Effector CD8-positive, alpha-beta T cell (primary cell): ENCODE data around the gene GID8.

Experiments
- DNase-seq: peaks from one replicate; lab custom pipeline; 2025; lab: John Stamatoyannopoulos, UW

GID8 gene

DNA sequence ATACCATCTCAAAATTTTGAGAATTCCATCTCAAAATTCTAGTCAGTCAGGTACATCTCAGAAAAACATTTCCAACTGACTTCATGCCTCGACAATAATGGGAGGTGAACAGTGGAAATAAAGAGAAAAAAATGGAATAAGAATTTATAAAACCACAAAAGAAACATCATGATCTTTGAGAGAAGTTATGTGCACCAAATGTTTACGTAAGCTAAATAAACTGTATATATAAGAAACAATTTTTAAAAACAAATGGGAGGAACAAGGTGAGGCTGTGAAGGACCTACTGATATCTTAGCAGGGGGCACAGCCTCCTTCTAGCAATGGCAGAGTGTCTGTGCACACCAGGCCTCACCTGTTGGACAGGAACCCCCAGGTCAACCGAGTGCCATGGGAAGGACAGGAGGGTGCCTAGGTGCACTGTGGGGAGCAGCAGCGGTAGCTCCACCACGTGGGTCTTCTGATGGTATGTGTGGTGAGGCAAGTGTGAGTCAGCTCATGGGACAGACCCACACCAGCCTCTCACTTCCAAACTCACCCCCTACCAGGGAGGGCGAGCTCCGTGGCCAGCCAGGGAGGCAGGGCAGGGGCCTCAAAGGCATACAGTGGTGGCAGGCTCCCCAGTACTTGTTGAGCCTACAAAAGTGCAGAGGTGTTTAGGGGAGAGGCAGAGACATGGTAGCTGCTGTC, 34.9 kb upstream of the GID8 start:
- no peak for DNase-seq

DNA sequence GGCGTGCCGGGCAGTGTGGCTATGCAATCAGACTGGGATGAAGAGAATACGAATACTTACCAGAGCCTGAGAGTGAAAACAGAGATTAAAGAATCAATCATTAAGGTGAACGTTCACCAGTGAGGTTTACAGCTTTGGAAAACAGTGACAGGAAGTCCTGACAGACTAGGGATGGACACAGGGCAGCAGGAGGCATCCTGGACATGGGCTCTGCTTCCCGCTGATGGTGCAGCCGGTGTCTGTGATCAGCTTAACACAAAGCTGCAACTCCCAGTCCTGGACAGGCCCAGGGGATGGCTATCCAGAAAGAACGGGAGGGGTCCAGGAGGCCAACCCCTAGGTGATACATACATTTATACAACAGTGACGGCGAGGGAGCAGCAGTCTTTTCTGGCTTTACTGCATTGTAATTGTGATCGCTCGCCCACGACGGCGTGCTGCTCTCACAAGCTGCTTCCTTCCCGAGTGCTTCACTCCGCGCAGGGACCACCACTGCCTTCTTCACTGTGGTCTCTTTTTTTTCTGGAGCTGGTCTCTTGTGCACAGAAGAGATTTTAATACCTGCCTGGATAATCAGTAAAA, 32.3 kb upstream of the GID8 start:
- DNase-seq, result no peak

DNA sequence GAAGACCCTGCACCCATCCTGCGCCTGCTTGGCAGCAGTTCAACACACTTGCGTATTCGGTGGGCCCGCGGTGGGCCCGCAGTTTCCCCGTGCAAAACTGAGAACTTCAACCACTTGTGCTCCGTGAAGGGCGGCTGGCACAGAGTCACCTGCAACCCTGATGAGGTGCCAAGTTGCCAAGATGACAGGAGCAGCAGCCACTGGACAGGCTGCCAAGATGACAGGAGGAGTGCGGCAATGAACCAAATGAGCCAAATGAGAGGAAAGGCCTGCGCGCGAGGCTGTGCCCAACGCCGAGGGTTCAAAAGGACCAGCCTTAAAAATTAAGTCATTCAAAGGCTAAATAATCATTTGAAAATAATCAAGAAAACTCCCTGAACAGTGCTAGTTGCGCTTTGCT, 31.7 kb upstream of the GID8 start:
- DNase-seq, result no peak

DNA sequence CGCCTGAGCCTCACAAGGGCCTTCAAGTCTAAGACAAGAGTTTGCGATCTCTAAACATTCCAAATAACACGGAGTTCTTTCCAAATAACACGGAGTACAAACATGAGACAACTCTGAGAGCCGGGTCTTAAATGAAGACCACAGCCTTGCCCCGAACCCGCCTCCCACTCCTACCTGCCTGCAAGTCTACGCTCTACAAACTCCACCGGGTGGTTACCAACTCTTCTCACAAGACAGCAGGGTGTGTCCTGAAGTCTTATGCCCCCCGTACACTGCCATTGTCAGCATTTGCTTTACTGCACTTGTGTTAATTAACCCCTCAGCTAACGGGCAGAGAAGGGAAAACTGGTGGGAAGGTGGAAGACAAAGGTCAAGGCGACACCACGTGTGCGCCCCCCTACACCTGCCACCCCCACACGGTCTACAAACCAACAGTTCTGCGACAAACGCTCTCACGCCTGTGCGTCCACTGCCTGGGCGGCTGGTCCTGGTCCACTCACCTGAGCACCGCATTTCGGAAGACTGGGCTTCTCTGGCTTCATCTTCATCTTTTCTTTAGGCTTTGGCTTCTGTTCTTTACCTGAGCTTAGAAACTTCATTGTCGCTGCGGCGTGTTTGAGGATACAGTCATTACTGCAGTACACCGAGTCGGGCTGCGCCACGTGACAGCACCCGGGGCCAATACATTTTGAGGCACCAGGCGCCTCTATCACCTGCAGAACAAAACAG, 31.1 kb upstream of the GID8 start:
- DNase-seq, result no peak

DNA sequence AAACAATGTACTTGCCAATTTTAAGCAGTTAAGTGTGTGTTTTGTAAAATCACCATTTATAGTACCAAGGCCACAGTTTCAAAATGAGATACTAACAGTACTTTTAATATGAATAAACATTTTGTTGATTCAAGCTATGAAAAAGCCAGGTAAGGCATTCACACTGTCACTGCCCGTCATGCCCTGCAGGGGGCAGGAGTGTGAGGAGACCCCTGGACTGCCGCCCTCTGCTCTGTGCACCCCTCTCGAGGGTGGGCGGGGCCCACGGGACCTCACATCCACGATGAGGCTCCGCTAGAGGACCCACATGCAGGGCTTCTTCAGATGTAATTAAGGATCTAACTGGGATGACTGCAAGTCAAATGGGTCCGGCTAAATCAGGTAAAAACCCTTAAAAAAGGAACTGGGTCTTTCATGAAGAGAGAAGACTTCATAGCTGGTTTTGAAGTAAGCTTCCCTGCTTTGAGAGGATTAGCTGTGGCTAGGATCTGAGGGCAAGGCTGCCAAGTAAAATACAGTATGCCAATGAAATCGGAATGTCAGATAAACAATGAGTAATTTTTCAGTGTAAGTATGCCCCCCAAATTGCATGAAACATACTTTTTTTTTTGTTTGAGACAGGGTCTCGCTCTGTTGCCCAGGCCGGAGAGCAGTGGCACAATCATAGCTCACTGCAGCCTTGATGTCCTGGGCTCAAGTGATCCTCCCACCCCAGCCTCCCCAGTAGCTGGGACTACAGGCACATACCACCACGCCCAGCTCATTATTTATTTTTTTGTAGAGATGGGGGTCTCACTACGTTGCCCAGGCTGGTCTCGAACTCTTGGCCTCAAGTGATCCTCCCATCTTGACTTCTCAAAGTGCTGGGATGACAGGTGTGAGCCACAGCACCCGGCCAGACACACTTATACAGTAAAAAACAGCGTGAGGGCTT, 30.3 kb upstream of the GID8 start:
- DNase-seq, result peak; percentile 45

DNA sequence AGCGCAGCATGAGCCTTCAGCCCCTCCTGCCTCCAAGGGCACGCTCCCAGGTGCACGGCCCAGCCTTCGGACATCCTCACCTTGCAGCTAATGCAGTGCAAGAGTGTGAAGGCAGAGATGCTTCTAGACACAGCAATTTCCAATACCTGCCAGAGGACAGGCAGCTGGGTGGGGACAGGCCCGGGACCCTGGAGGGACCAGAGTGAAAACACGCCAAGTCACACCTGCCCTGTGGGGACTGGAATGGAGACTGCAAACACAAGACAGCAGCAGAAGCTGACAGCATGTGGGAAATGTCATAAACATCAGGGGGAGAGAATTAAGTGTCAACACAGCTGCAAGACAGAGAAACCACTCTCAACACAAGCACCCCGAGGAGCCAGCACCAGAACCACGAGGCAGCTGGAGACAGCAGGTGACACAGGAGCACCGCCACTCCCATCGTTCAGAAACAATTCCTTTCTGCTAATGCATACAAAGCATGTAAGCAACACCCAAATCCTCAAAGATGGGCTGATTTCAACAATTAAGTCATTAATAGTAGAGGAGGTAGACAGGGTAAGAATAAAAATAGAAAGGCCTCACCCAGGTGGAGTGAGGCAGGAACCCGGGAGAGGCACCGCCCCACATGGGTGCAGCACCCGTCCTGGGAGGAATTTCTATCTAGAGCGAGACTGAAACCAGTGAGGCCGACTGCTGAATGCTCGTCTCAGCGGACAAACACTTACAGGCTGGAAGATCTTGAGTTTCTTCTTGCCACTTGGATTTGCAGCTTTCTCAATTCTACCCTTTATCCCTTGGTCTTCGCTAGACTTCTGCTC, 28.8 kb upstream of the GID8 start:
- DNase-seq, result no peak

DNA sequence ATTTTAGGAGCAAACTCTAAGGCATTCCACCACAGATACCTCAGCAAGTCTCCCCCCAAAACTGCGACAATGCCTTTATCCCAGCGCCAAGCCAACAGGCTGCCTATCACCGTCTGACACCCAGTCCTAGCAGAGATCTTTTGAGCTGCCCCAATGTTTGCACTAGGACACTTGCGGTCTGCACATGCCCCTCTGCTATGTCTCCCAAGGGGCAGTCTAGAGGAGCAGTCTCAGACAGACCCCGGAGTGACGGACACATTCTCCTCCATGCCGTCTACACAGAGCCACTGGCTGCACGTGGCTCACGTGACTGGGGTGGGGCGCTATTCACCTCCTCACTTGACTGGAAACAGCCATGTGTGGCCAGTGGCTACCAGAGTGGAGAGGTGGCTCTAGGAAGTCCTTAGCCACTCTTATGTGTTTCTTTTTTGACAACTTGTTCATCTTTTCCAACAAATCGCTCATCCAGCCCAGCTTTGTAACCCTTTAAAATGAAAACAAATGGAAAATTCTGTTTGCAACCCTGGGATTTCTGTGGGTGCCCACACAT, 27.7 kb upstream of the GID8 start:
- DNase-seq, result no peak

DNA sequence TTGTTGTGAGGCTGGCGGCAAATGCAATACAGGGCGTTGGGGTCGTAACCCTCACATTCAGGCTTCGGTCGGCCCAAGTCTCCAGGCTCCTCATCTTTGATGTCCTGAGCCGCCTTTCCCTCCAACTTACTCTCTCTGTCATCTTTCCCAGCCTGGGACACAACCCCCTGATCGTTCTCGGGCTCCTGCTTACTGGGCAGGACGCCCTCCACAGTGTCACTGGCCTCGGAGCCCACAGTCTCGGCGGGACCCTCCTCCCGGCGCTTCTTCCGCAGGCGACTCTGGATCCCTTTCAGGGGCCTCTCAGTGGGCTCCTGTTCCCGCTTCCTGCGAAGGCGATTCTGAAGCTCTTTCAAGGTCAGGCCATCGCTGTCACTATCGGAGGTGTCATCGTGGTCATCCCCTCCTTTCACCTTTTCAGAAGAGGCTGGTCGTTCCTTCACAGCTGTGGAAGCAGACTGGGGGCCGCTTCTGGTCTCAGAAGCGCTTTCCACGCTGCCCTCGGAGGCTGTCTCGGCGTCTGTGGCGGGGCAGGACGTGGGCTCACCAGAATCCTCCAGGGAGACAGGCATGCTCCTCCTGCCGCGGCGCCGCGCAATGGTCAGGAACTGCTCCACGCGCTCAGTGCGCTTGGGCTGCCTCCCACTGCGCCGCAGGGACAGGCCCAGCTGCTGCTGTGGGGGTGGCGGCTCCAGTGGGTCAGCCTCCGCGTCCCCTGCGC, 27.0 kb upstream of the GID8 start:
- no peak for DNase-seq

DNA sequence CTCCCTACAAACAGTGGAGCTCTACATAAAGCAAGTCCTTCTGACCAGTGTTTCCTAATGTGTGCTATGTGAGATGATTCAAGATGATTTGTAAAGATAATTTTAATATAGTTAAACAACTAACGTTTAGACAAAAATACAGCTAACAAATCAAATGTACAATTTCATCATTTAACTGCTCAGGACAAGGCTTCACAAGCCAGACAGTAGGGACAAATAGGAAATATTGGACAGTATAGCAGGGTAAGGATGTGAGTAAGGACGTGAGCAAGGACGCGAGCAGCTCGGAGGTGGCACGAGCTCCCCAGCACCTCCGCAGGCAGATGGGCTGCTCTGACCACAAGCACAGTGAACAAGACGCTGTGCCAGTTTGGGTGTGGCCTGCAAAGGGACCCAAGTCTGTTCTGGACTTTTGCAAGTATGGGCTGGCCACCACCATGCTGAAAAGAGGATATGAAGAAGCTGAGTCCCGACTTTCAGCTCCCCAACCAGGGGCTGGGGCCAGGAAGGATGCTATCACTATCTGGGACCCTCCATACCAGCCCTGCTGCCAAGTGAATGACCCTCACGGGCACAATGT, 26.2 kb upstream of the GID8 start:
- DNase-seq, result no peak

DNA sequence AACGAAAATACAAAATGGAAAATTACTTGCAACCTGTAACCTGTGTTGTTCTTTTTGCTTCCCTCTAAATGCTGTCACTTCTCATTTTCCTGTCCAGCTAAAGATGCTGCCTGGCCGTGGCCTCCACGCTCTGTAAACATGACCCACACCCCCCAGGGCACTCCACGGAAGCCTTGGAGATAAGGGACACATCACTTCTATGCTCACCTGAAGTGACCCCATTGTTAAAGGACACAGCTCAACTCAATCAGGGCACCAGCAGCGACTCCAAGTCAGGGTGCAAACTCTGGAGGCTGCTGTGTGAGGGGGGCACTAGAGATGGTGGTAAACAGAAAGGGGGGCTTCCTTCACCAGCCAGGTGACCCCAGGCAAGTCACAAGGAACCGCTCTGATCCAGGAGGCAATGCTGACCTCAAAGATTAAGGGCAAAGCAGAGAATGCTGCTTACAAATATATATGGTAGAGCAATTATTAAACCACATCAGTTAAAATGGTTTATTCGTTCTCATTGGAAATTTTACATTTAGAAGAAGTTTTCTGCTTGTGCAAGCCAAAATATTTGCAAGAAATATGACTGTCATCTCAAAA, 24.8 kb upstream of the GID8 start:
- no peak for DNase-seq

DNA sequence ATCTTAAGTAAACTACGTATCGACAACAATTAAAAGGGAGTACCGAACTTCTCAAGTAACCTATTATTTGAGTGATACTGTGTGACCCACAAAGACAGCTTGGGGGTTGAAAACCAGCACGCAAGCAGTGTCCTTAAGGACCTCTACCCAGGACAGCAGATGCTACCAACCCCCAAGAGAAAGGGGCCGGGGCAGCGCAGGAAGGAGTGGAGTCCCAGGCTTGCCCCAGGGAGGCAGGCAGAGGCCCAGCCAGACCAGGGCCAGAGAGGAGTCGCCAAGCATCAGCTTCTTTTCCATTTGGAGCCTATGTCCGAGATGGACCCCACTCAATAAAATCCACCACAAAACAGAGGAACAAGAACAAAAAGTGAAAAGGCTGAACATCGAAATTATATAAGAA, 23.5 kb upstream of the GID8 start:
- DNase-seq, result no peak

DNA sequence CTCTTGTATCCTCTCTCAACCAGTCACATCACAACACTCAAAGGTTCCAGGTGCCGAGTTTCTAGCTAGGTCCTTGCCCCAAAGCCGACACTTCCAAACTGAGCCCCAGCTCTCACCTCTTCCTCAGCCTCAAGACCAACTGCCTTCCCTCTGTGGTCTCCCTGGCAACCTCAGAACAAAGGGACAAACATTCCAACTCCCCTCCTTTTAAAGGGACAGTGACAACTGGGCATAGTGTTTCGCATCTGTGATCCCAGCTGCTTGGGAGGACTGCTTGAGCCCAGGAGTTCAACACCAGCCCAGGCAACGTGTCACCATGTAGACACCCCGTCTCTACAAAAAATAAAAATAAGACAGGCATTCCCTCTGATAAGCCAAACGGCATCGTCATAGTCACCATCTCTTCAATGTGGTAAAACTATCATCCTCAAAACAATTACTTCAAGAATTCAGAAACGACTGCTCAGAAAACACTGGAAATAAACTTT, 22.9 kb upstream of the GID8 start:
- DNase-seq, result peak; percentile 24

DNA sequence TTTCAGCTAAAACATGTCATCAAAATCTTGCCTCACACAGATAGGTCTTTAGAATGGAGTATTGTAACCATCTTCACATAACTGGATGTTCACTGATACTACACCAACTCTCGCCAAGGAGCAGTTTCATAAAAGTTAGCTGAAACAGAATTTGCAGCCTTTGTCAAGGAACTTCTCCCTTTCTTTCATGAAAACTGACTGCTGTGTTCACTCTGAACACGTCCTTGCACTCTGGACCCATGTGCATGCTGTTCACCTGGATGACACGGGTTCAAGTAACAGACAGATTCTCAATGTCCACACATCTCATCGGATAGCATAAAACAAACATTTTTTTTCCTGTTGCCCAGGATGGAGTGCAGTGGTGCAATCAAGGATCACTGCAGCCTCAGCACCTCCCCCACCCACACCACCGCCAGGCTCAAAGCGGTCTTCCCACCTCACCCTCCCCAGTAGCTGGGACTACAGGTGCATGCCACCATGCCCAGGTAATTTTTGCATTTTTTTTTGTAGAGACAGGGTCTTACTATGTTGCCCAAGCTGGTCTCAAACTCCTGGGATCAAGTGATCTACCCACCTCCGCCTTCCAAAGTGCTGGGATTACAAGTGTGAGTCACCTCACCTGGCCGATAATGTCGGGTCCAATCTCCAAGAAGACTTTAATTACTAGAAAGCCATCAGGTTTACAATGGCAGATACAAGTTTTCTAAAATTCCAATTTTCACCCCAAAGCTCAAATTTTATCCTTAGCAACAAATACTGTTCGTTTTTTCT, 21.1 kb upstream of the GID8 start:
- DNase-seq, result no peak

DNA sequence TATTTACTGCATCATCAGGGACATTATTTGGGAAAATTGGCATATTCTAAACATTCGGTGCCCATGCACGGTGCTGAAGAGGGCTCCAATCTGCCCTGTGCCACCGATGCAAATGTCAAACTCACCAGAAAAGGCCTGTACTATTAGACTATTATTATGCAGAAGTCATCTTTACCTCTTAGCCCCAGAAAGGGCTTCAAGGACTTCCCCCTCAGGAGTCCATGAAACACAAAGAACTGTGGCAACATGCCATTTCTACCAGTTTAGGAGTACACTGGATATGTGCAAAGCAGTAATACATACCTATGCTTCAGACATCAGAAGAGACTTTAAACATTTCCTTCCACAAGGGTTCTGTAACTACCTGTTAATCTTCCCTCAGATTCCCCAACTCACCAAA, 20.2 kb upstream of the GID8 start:
- DNase-seq, result no peak

DNA sequence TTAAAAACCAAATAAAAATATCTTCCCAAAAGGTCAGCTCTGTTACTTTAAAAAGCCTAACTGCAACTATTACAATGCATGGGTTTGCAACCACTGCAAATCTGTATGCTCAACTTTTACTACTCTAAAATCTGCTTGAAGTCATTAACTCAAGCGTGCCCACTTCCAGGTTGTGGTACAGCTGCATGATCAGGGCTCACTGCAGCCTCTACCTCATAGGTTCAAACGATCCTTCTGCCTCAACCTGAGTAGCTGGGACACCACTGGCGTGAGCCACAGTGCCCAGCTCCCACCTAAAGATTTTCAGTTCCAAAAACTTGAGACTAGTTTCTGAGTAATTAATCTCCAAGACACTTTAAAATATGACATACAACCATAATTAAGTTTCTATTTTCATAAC, 19.8 kb upstream of the GID8 start:
- no peak for DNase-seq

DNA sequence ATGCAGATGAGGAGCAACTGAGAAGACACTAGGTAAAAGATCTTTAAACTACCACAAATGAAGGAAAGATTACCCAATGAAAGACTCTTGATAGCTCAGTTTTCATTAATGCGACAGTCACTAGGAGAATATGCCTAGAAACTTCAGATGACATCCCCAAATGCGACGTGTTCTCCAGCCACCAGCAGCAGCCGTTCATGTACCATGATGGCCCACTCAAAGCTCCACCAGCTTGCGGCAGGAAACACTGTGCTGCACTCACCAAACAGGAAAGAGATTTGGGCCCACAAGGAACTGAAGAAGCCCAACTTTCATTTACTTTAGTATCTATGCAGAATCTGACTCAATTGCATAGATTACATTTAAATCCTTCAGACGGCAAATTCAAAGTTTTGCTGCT, 19.1 kb upstream of the GID8 start:
- DNase-seq, result peak; percentile 23

DNA sequence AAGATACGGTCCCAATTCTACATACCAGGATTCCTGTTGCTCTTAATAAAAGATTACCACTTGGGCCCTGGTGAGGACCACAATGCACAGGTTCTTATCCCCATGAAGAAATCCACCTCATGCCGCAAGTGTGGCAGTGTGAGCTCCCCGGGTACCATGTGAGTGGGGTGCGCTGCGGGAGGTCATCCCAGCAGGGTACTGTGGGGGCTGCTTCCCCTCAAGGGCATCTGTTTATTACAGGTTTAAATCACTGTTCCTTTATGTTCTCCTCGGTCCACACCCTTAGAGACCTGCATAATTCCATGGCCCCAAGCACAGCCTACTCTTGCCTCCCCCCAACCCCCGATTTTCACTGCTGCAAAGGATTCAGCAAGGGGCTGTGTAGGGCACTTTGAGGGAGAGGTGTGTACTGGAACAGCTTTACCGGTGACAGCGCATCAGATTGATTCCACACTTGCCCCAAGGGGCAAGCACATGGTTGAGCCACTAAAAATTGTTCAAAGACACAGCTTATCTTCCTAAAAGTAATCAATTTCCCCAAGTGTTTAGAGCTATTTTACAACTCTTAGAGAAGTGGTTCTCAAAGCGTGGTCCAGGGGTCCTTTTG, 17.8 kb upstream of the GID8 start:
- no peak for DNase-seq

DNA sequence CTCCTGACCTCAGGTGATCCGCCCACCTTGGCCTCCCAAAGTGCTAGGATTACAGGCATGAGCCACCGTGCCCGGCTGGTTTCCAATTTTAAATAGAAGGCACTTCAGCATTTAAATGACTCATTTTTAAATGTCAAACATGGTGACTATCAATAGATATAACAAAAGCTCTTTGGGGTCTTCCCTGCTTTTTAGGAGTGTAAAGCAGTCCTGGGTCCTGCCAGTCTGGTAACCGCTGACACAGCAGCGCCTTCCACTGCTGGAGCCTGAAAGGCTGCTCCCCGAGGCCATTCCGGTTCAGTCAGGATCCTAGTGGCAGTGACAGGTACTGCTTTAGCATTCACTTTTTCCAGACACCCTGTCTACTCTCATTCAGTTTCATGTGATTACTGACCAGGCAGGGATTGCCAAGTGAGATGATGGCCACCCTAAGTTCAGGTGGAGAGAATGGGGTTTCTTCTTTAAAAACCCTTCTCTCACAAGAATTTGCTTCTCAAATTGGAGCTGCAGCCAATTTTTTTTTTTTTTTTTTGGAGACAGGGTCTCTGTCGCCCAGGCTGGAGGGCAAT, 16.7 kb upstream of the GID8 start:
- DNase-seq, result peak; percentile 46
